ENCODE results near the gene RPH3AL. TPM values are rescaled to one million over a fixed set of nuclear protein-coding genes. Genes with fewer than 3 reads are reported as not detected.

Gene RPH3AL
- total RNA-seq, 2 experiments from 2014 or later: 1.7 to 3.0 TPM

DNA sequence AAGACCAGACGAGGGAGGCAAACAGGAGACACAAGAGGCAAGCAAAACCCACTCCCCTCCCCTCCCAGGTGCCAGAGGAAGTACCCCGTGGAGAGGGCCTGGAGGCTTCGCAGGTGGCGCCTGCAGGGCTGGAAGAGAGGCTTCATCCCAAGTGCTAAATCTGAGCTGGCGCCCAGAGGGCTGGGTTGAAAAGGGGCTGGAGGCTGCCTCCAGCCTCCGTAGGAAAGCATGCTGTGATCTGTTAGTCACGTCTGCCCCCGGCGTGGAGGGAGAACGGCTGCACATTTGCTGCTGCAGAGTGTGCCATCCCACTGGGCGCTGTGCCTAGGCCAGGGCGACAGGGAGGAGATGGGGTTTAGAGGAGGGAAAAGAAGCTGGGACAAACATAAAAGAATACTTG is 16.9 kb downstream of the RPH3AL start:
- intact Hi-C loops (cut with micrococcal nuclease): no loop called here
- Mint-ChIP-seq H3K4me3 (no peak overlapping the region), H3K27me3 (peaks cover 3% of the 10 kb centered on the region), H3K4me1 (ENCODE audit: low read depth) (peaks cover 50% of the 10 kb centered on the region), H3K9me3 (no peaks in the 10 kb centered on the region), H3K27ac (no peak overlapping the region), H3K36me3 (no peaks in the 10 kb centered on the region)
- ChIA-PET CTCF (no interaction called here), POLR2A (no interaction called here)
- no peak for DNase-seq

DNA sequence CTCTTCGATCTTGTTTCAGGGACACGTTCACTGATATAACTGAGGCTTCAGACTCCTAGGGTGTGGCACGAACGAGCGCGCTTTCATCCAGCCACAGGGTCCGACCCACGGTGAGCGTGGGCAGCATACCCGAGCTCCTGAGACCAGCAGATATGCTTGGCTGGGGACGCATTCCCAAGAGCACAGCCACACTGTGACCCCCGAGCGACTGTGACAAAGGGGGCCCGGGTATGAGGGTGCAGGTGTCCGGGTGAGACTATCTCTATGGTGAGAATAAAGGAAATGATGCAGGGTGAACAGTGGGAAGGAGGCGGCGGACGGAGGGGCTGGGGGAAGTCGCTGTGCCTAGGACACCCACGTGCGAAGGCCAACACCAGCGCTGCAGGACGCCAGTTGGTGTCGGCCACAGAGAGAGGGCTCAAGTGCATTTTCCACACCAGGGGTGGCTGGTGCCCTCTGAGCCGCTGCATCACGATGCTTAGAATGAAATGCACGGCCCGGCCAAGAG is 17.6 kb downstream of the RPH3AL start:
- Mint-ChIP-seq H3K27ac (no peak overlapping the region), H3K4me3 (no peak overlapping the region), H3K27me3 (peaks cover 3% of the 10 kb centered on the region), H3K36me3 (no peaks in the 10 kb centered on the region), H3K4me1 (ENCODE audit: low read depth) (peaks cover 55% of the 10 kb centered on the region), H3K9me3 (no peaks in the 10 kb centered on the region)
- POLR2A ChIA-PET: no interaction called here
- DNase-seq: no peak
- intact Hi-C loops (cut with micrococcal nuclease): no loop called here
- CTCF ChIA-PET: no interaction called here

DNA sequence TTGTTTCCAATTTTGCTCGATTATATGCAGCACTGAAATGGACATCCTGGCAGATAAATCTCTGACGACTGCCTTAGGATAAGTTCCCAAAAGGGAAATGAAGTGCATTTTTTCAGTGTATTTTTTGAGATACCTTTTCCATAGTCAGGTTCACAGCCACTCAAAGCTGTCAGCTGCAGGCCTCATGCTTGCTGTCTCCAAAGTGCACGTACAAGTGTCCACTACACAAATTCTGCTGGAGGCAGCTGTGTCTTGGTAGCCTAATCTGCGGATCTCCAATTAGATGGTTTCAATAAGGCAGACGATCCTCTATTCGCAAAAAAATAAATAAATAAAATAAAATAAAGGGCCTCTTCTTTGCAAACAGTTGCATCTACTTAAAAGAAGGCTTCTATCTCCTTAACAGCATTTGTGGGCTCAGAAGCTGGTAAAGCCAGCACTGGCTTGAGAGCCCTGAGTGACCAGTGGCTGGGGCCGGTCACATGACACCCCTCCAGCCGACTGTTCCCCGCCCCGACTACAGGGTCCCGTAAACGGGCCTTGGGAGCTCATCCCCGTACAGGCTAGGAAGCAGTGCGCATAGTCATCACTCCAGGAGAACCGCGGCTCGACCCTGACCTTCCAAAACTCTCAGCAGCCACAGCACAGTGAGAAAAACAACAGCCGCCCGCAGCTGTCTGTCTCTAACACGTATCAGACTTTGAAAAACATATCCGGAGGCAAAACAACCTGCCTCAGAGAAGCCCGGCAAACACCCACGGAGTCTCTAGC is 18.8 kb downstream of the RPH3AL start:
- H3K27ac Mint-ChIP-seq: no peak overlapping the region
- peaks cover 59% of the 10 kb centered on the region for H3K4me1 Mint-ChIP-seq (ENCODE audit: low read depth)
- intact Hi-C loops (cut with micrococcal nuclease): no loop called here
- H3K4me3 Mint-ChIP-seq: no peak overlapping the region
- DNase-seq: no peak
- CTCF ChIA-PET: no interaction called here
- H3K9me3 Mint-ChIP-seq: no peaks in the 10 kb centered on the region
- no peaks in the 10 kb centered on the region for H3K36me3 Mint-ChIP-seq
- POLR2A ChIA-PET: no interaction called here
- peaks cover 3% of the 10 kb centered on the region for H3K27me3 Mint-ChIP-seq

DNA sequence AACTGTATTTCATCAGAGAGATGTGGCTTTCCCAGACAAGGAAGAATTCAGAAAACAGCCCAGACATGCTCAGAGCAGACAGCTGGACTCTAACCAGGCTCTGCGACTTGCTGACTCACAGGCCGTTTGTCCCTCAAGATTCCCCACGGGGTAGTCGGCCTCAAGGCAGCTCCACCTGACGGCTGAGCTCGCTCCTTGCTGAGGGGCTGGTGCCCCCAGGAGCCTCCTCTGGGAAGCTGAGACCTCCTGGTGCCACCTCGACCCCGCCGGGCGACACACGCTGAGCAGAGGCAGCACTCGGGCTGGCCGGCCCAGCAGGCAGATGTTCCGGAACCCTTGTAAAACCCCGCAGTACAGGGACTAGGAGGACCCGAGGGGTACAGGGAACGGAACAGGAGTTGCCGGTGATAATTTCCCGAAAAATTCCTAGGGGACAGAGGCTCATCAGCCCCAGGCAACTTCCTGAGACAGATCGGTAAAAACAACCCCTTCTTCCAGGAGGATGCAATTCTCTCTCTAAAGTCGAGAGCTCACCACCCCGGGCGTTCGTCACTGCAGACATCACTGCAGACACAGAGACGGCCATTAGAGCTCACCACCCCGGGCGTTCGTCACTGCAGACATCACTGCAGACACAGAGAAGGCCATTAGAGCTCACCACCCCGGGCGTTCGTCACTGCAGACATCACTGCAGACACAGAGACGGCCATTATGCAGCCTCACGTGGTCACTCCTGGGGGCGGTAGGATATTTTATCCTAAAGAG is 19.9 kb downstream of the RPH3AL start:
- ChIA-PET POLR2A (no interaction called here), CTCF (no interaction called here)
- Mint-ChIP-seq H3K9me3 (no peaks in the 10 kb centered on the region), H3K27me3 (peaks cover 3% of the 10 kb centered on the region), H3K36me3 (no peaks in the 10 kb centered on the region), H3K4me3 (no peak overlapping the region), H3K4me1 (ENCODE audit: low read depth) (peaks cover 58% of the 10 kb centered on the region), H3K27ac (no peak overlapping the region)
- no peak for DNase-seq
- intact Hi-C loops (cut with micrococcal nuclease): no loop called here

DNA sequence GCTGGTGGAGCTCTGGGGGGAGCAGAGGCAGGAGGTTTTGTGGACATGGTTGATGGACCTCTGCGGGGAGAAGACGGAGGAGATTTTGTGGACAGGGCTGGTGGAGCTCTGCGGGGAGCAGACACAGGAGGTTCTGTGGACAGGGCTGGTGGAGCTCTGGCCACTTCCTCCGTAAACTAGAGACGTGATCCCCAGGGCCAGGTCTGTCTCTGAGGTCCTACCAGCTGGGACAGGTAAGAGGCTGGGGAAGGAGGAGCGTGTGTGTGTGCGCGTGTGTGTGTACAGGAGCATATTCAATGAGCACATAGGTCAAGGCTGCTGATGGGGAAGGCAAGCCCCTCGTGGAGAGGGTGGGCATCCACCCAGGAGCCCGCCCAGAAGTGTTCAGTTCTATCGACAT is 20.6 kb downstream of the RPH3AL start:
- H3K27me3 Mint-ChIP-seq: peaks cover 3% of the 10 kb centered on the region
- H3K4me1 Mint-ChIP-seq (ENCODE audit: low read depth): peaks cover 54% of the 10 kb centered on the region
- CTCF ChIA-PET: no interaction called here
- no peaks in the 10 kb centered on the region for H3K36me3 Mint-ChIP-seq
- H3K9me3 Mint-ChIP-seq: no peaks in the 10 kb centered on the region
- intact Hi-C loops (cut with micrococcal nuclease): no loop called here
- POLR2A ChIA-PET: no interaction called here
- no peak overlapping the region for H3K4me3 Mint-ChIP-seq
- DNase-seq: no peak
- H3K27ac Mint-ChIP-seq: no peak overlapping the region

DNA sequence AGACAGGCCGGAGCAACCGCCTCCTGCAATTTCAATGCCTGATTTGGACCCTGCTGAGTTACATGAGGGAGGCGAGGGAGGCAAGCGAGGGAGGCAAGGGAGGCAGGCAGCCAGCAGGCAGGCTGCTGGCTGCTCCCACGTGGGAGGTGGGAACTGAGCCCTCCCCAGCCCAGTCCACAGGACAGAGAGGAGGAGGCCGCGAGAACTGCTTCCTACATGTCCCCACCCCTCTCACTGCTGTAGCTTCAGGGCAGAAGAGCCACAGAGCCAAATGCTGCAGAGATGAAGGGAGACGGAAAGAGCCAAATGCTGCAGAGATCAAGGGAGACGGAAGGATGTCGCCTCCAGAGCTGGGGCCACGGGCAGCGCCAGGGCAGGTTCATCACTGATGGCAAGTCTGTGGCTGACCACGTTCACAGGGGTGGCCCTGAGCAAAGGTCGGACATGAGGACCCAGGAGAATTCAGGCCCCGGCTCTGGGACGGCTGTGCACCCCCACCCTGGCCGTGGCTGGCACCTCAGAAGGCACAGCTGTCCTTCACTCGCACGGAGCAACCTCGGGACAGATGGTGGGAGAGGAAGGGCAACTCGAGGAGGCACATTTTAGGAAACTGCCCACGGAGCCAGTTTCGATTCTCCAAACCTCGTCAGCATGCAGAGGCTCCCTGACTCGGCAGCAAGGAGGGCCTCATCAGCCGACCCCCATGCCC is 21.5 kb downstream of the RPH3AL start:
- Mint-ChIP-seq H3K4me3 (peak overlapping the region; percentile 17), H3K9me3 (no peaks in the 10 kb centered on the region), H3K27ac (no peak overlapping the region), H3K27me3 (peaks cover 3% of the 10 kb centered on the region), H3K4me1 (ENCODE audit: low read depth) (peaks cover 46% of the 10 kb centered on the region), H3K36me3 (no peaks in the 10 kb centered on the region)
- CTCF ChIA-PET: interaction anchor here (0.5 kb wide), 1 partner anchor 670 kb away, joined by 5 read pairs; no protein-coding TSS in a partner anchor
- intact Hi-C loops (cut with micrococcal nuclease): no loop called here
- DNase-seq: peak; percentile 22
- POLR2A ChIA-PET: no interaction called here

DNA sequence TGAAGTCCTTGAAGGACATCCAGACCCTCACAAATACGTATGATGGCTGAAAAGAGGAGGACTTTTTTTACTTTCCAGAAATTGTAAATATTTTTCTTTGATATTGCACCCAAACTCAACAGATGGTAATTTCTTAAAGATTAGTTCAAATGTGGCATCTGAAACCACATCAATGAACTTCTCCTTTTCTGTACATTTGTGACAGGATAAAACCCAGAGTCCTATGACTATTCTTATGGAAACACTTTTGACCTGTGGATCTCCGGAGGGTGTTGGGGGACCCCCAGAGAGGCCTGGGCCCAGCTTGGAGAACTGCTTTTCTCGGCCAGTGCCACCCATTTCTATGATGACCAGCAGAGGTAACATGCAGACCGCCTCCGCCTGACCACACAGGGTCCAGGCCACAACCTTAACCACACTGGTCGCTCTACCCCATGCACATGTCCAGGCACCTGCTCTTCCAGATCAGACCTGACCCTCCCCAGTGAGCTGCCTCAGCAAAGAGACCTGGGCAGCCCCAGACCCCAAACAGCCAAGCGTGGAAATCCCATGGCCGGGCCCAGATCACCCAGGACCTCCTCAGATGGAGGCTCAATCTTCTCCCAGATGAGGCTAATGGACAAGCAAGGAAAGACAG is 22.7 kb downstream of the RPH3AL start:
- intact Hi-C loops (cut with micrococcal nuclease): no loop called here
- no peaks in the 10 kb centered on the region for H3K9me3 Mint-ChIP-seq
- H3K27ac Mint-ChIP-seq: no peak overlapping the region
- peaks cover 3% of the 10 kb centered on the region for H3K27me3 Mint-ChIP-seq
- POLR2A ChIA-PET: no interaction called here
- DNase-seq: no peak
- H3K4me3 Mint-ChIP-seq: no peak overlapping the region
- H3K36me3 Mint-ChIP-seq: no peaks in the 10 kb centered on the region
- CTCF ChIA-PET: no interaction called here
- peaks cover 33% of the 10 kb centered on the region for H3K4me1 Mint-ChIP-seq (ENCODE audit: low read depth)

DNA sequence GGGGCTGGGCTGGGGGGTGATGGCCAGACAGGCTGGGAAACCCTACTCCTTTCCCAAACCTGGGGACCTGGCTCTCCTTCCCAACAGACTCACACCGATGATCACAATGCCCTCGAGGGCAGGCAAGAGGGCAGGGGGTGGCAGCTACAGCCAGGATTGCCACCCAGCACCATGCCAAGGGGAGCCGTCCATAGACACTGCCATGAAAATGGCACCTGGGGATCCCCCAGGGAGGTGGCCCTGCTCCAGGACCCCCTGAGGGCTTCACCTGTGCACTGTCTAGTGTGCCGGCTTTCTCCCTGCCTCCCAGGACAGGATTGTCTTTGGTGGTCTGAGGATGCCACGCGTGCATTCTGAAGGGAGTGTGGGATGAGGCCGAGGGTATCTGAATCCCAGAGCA is 24.6 kb downstream of the RPH3AL start:
- POLR2A ChIA-PET: no interaction called here
- Mint-ChIP-seq H3K36me3 (no peaks in the 10 kb centered on the region), H3K27ac (no peak overlapping the region), H3K27me3 (no peaks in the 10 kb centered on the region), H3K4me3 (no peak overlapping the region), H3K4me1 (ENCODE audit: low read depth) (peaks cover 22% of the 10 kb centered on the region), H3K9me3 (no peaks in the 10 kb centered on the region)
- CTCF ChIA-PET: no interaction called here
- no peak for DNase-seq
- intact Hi-C loops (cut with micrococcal nuclease): no loop called here

DNA sequence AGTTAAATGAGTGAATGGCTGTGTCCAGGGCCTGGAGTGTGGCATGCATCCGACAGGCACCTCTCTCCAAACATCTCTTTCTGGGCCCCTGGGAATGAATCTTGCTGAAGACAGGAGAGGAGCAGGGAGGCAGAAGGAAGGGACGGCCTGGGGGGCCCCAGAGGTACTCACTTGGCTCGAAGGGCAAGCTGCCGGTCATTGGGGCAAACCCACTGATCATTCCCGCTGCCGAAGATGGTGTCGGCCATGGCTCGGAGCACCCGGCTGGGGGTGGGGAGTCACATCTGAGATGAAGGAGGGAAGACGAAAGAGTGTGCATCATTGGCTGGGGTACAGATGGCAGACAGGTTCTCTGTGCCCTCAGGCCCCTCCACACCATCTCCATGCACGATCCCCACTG is 25.3 kb downstream of the RPH3AL start:
- no peak for DNase-seq
- Mint-ChIP-seq H3K4me3 (no peak overlapping the region), H3K9me3 (no peaks in the 10 kb centered on the region), H3K27me3 (no peaks in the 10 kb centered on the region), H3K36me3 (no peaks in the 10 kb centered on the region), H3K4me1 (ENCODE audit: low read depth) (peaks cover 22% of the 10 kb centered on the region), H3K27ac (no peak overlapping the region)
- CTCF ChIA-PET: no interaction called here
- POLR2A ChIA-PET: no interaction called here
- intact Hi-C loops (cut with micrococcal nuclease): no loop called here

DNA sequence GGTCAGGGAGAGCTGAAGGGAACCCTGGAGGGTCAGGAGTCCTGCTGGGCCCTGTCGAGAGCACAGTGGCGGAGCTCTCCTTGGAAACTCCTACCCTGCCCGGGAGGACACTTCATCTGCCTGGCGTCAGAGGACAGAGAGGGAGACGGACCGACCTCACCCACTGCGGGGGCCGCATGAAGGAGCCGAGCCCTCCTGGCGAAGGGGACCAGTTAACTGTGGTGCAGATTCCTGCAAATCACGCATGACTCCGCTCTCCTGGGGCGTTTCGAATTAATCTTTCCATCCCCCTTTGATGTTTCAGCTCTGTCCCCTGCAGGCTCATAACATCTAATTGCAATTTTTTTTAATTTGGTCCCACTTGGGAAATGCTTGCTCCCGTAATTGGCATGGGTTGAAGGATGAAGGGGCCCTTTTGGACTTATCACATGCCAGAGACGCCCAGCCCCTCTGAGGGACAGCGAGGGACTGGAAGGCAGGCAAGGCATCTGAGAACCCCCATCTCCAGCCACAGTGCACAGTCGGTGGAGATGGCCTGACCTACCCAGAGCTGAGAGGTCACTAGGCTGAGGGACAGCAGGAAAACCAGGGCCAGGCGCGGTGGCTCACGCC is 26.5 kb downstream of the RPH3AL start:
- intact Hi-C loops (cut with micrococcal nuclease): no loop called here
- no peak overlapping the region for H3K27ac Mint-ChIP-seq
- peaks cover 14% of the 10 kb centered on the region for H3K4me1 Mint-ChIP-seq (ENCODE audit: low read depth)
- no peak for DNase-seq
- CTCF ChIA-PET: no interaction called here
- H3K36me3 Mint-ChIP-seq: no peaks in the 10 kb centered on the region
- no peak overlapping the region for H3K4me3 Mint-ChIP-seq
- H3K27me3 Mint-ChIP-seq: no peaks in the 10 kb centered on the region
- H3K9me3 Mint-ChIP-seq: no peaks in the 10 kb centered on the region
- POLR2A ChIA-PET: no interaction called here

DNA sequence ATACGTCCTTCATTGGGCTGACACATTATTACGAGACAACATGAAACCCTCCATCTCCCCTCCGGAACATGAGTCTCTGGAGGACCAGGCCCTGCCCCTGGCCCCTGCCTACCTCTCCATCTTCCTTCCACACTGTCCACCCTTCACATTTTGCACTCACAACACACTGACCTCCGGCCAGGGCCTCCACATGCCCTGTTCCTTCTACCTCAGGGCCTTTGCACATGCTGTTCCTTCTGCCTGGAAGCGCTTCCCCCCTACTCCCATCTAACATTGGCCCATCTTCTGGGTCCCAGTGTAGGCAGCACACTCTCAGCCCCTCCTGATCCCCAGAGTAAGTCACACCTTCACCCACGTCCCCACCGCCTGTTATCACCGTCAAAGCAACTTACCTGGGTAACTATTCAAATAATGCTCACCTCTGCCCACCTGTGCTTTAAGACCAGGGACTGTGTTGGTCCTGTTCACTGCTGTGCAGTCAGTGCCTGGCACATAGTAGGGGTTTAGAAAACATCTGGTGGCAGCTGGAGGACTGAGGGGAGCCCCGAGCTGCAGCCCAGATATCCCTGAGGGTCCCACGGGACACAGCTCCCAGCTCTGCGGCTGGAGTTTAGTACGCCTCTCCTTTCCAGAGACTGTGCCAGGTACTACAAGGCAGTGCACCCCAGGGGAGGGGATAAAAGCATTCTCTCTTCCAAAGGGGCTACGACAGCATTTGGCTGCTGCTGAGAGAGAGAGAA is 27.2 kb downstream of the RPH3AL start:
- no peaks in the 10 kb centered on the region for H3K36me3 Mint-ChIP-seq
- DNase-seq: no peak
- no peaks in the 10 kb centered on the region for H3K9me3 Mint-ChIP-seq
- intact Hi-C loops (cut with micrococcal nuclease): no loop called here
- ChIA-PET POLR2A (no interaction called here), CTCF (no interaction called here)
- no peaks in the 10 kb centered on the region for H3K27me3 Mint-ChIP-seq
- H3K4me1 Mint-ChIP-seq (ENCODE audit: low read depth): peaks cover 8% of the 10 kb centered on the region
- no peak overlapping the region for H3K27ac Mint-ChIP-seq
- H3K4me3 Mint-ChIP-seq: no peak overlapping the region
